Sigmoid colon (tissue), 7 donors: ENCODE results near the gene TNFRSF21. TPM values are rescaled to one million over a fixed set of nuclear protein-coding genes. Genes with fewer than 3 reads are reported as not detected.

Experiments
- DNase-seq: peaks from one replicate; pipeline ENCODE4 v3.0.0-alpha.2; 2019
- H3K27ac ChIP-seq, 4 donors: fragments of 200-600 bp; sonication (generic); one replicate each; pipeline ENCODE4 v1.5.1; 2016 to 2019; ENCODE audit warnings: mild to moderate bottlenecking in 1 of 4
- H3K27me3 ChIP-seq, 3 donors: fragments of 200-600 bp; sonication (generic); one replicate each; pipeline ENCODE4 v1.5.1; 2019; ENCODE audit warnings: mild to moderate bottlenecking in 1 of 3
- H3K36me3 ChIP-seq, 4 donors: fragments of 200-600 bp; sonication (generic); one replicate each; pipeline ENCODE4 v1.5.1; 2016 to 2019
- H3K4me1 ChIP-seq, 4 donors: fragments of 200-600 bp; sonication (generic); one replicate each; pipeline ENCODE4 v1.5.1; 2017 to 2019
- H3K4me3 ChIP-seq, 4 donors: fragments of 200-600 bp; sonication (generic); one replicate each; pipeline ENCODE4 v1.5.1; 2017 to 2019; ENCODE audit warnings: mild to moderate bottlenecking in 2 of 4, moderate library complexity in 1 of 4
- H3K9me3 ChIP-seq, 4 donors: fragments of 200-600 bp in 3 of 4; sonication (generic) in 3 of 4; one replicate each; pipeline versions ENCODE4 v1.5.1 to v1.6.1; 2013 to 2019
- EP300 ChIP-seq, 4 donors: sonication (generic); formaldehyde crosslinking; IDR thresholded peaks; one replicate each; pipeline ENCODE4 v1.6.1; 2017; ENCODE audit warnings: antibody characterized with exemption in 4 of 4
- POLR2A ChIP-seq, 2 donors: fragments of 450-650 bp; IDR thresholded peaks; one replicate each; pipeline ENCODE4 v1.6.1; 2016; ENCODE audit warnings: antibody characterized with exemption in 2 of 2, mild to moderate bottlenecking in 2 of 2, moderate library complexity in 2 of 2
- POLR2AphosphoS5 ChIP-seq, 4 donors: sonication (generic); formaldehyde crosslinking; IDR thresholded peaks; one replicate each; pipeline ENCODE4 v1.6.1; 2017; ENCODE audit warnings: antibody characterized with exemption in 4 of 4
- WGBS, 2 donors: extraction: QIAGEN DNeasy Blood & Tissue Kit; methylation state at CpG; one replicate each; pipeline ENCODE4 v1.1.7; 2013; 5-methylcytosine and 5-hydroxymethylcytosine counted together
- intact Hi-C: fragments of 100-400 bp; cut with DNase I; formaldehyde crosslinking; loops from one replicate; pipeline ENCODE4 v1.15.1; 2023
- polyA plus RNA-seq, 3 donors: library from polyadenylated mRNA; stranded (reverse); fragments of 200-250 nt; gene quantifications; one replicate each; pipeline ENCODE4 v1.2.3, GENCODE V29; 2013
- total RNA-seq, 4 donors: library from RNA; depleted of rRNA; stranded (reverse); fragments of >200 nt; gene quantifications; one replicate each; pipeline ENCODE4 v1.1.0, GENCODE V29; 2016
- TF ChIP-seq, protein P1 (sequence below), 4 experiments: fragments of 450-650 bp in 3 of 4; fragments of 200-600 bp in 1 of 4; IDR thresholded peaks; one replicate each; pipeline ENCODE4 v1.5.1; 2016 to 2019; ENCODE audit warnings: antibody characterized with exemption in 4 of 4, mild to moderate bottlenecking in 3 of 4, moderate library complexity in 2 of 4
- donor health status: healthy with polysubstance abuse.
- donor health status: Bipolar disorder and iron deficiency.
- donor health status: healthy.

TNFRSF21 gene
- total and polyA plus RNA-seq, 7 donors: 15.8 to 49.9 (median 25.3) TPM

DNA sequence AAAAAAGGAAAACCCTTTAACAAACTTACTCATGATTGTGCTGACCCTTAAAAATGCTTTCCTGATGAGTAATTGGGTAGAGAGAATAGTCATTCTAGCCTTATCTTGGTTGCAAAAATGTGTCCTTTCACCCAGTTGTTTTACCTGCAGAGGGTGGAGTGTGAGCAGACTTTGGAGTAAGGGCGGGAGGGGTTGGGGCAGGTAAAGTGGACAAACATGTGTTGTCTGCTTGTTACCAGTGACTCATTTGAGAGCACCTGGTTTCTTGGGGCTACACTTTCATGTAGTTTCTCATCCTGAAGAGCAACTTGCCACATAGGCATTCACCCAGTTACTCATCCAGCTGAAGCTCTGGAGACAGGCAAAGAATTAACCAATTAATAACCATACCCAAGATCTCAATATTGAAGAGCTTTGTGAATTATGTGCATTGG lies 121.1 kb downstream of the TNFRSF21 start:
- H3K4me1 ChIP-seq: peaks cover 0 to 28% (median 5%) of the 10 kb centered on the region in 4 donors
- H3K27ac ChIP-seq: no peak overlapping the region
- no peaks in the 10 kb centered on the region for H3K27me3 ChIP-seq
- no peaks in the 10 kb centered on the region for H3K36me3 ChIP-seq
- intact Hi-C loops: no loop called here
- no peak for DNase-seq
- 21 to 71% methylated on average over 1 of the region's 1 CpG for WGBS, 2 donors
- TF ChIP-seq, protein P1, sequence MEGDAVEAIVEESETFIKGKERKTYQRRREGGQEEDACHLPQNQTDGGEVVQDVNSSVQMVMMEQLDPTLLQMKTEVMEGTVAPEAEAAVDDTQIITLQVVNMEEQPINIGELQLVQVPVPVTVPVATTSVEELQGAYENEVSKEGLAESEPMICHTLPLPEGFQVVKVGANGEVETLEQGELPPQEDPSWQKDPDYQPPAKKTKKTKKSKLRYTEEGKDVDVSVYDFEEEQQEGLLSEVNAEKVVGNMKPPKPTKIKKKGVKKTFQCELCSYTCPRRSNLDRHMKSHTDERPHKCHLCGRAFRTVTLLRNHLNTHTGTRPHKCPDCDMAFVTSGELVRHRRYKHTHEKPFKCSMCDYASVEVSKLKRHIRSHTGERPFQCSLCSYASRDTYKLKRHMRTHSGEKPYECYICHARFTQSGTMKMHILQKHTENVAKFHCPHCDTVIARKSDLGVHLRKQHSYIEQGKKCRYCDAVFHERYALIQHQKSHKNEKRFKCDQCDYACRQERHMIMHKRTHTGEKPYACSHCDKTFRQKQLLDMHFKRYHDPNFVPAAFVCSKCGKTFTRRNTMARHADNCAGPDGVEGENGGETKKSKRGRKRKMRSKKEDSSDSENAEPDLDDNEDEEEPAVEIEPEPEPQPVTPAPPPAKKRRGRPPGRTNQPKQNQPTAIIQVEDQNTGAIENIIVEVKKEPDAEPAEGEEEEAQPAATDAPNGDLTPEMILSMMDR (IDR thresholded peaks at IDR 0.05): no peak
- no peak for TF ChIP-seq EP300 (IDR thresholded peaks at IDR 0.05)
- no peak for TF ChIP-seq POLR2AphosphoS5 (IDR thresholded peaks at IDR 0.05)
- no peak for TF ChIP-seq POLR2A (IDR thresholded peaks at IDR 0.05)
- no peak overlapping the region for H3K4me3 ChIP-seq
- no peaks in the 10 kb centered on the region for H3K9me3 ChIP-seq

DNA sequence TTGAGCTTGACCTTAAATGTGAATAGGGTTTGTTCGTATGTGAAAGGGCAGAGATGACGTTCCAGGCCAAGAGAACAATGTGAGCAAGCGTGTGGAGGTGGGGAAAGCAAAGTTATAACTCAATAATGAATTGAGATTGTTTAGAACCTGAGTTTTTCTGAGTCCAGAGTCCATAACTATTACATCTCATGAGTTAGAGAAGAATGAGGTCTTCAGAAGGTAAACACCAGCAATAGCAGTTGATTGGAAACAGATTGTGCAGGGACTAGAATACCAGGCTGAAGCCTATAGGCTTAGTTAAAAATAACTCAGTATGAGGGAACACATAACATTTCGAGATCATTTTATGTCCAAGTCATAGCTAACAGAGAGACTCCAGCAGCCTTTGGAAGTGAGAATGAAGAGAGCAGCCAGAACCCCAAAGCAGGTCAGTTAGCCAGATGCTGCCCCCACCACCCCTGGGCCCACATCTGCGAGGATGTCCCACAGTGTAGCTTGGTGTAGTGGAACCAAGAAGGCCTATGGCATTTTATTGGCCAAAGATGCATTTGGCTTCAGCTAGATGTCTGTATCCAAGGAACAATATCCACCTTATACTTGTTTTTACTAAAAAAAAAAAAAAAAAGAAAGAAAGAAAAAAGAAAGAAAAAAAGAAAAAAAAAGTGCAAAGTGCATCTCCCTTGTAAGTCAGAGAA lies 121.7 kb downstream of the TNFRSF21 start:
- 26 to 75% methylated on average over 5 of the region's 5 CpGs for WGBS, 2 donors
- H3K27ac ChIP-seq: peak overlapping the region in 2 of 4 donors; percentile 6 to 43
- H3K4me3 ChIP-seq: no peak overlapping the region
- intact Hi-C loops: no loop called here
- H3K4me1 ChIP-seq: peaks cover 0 to 28% (median 5%) of the 10 kb centered on the region in 4 donors
- no peaks in the 10 kb centered on the region for H3K9me3 ChIP-seq
- H3K36me3 ChIP-seq: no peaks in the 10 kb centered on the region
- DNase-seq: no peak
- no peaks in the 10 kb centered on the region for H3K27me3 ChIP-seq
- TF ChIP-seq POLR2A (IDR thresholded peaks at IDR 0.05) (no peak), EP300 (IDR thresholded peaks at IDR 0.05) (no peak), POLR2AphosphoS5 (IDR thresholded peaks at IDR 0.05) (no peak)
- TF ChIP-seq, protein P1 (IDR thresholded peaks at IDR 0.05): no peak

DNA sequence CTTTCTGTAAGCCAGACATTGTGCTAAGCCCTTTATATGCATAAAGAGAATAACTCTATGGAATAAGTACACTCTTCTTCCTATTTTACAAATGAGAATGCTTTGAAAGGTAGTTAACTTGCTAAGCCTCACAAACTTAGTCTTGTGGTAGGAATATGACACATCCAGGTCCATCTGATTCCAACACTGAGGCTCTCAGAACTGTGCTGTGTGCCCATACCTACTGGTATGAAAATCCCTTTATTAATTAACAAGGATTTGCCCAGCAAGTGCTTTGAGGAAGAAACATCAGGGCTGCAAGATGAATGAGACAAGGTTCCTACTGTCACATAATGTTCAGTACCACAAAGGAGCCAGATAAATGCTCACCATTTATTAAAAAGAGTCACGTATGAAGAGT lies 122.6 kb downstream of the TNFRSF21 start:
- no peak for DNase-seq
- Histone ChIP-seq H3K4me3 (no peak overlapping the region), H3K27ac (peak overlapping the region in 2 of 4 donors; percentile 19 to 43), H3K9me3 (no peaks in the 10 kb centered on the region), H3K36me3 (no peaks in the 10 kb centered on the region), H3K4me1 (peaks cover 0 to 28% (median 5%) of the 10 kb centered on the region in 4 donors), H3K27me3 (no peaks in the 10 kb centered on the region)
- WGBS, 2 donors: 94 to 96% methylated on average over 1 of the region's 1 CpG
- intact Hi-C loops: no loop called here
- TF ChIP-seq POLR2A (IDR thresholded peaks at IDR 0.05) (no peak), POLR2AphosphoS5 (IDR thresholded peaks at IDR 0.05) (no peak), EP300 (IDR thresholded peaks at IDR 0.05) (no peak)
- TF ChIP-seq, protein P1 (IDR thresholded peaks at IDR 0.05): no peak

DNA sequence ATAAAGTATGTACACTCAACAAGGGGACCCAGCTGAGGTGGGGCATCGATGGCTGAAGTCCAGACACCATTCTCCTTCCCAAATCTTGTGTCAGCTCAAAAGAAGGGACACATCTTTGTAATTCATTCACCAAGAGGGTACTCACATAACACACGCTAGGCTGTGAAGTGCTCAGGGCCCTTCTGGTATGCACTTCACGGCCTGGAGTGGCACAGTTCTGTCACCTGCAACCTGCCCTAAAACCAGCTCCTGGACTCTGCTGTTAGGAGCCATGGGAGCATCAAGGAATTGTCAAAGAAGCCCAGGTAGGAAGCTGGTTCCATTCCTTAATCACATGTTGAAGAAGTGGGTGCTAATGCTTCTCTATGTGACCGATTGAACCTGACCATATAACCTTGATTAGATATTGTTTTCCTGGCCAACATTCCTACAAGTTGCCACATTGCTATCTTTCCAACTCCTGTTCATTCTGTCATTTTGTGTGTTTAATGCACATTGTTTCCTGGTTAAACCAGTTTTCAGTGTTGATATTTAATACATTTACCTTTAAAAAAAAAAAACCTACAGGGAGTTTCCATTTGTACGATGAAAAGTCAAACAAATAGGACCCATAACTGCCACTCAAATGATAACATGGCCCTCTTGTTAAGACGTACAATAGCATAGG lies 127.3 kb downstream of the TNFRSF21 start:
- 46 to 74% methylated on average over 6 of the region's 6 CpGs for WGBS, 2 donors
- H3K4me3 ChIP-seq: no peak overlapping the region
- intact Hi-C loops: no loop called here

More for the DNA sequence above, 127.3 kb downstream of the TNFRSF21 start:
- H3K4me1 ChIP-seq: peaks cover 0 to 15% (median 3%) of the 10 kb centered on the region in 4 donors
- no peaks in the 10 kb centered on the region for H3K9me3 ChIP-seq
- TF ChIP-seq POLR2A (IDR thresholded peaks at IDR 0.05) (no peak), EP300 (IDR thresholded peaks at IDR 0.05) (no peak), POLR2AphosphoS5 (IDR thresholded peaks at IDR 0.05) (no peak)
- TF ChIP-seq, protein P1 (IDR thresholded peaks at IDR 0.05): no peak
- no peak overlapping the region for H3K27ac ChIP-seq
- H3K36me3 ChIP-seq: no peaks in the 10 kb centered on the region
- DNase-seq: no peak
- H3K27me3 ChIP-seq: no peaks in the 10 kb centered on the region
